HG03066 (cell line): ENCODE data around the gene TMEM131.

Source experiments
- ATAC-seq: cut with Tn5 transposase; IDR thresholded peaks from one replicate; pipeline ENCODE4 v1.9.1; 2021; ENCODE audit warnings: low read depth; ENCODE audit not compliant: unreplicated experiment

The TMEM131 gene

GRCh38 chr2:97728091-97728731 lies 267.5 kb downstream of the TMEM131 start:
- ATAC-seq, result no peak

GRCh38 chr2:97727296-97727695 lies 268.5 kb downstream of the TMEM131 start:
- ATAC-seq, result no peak

DNA sequence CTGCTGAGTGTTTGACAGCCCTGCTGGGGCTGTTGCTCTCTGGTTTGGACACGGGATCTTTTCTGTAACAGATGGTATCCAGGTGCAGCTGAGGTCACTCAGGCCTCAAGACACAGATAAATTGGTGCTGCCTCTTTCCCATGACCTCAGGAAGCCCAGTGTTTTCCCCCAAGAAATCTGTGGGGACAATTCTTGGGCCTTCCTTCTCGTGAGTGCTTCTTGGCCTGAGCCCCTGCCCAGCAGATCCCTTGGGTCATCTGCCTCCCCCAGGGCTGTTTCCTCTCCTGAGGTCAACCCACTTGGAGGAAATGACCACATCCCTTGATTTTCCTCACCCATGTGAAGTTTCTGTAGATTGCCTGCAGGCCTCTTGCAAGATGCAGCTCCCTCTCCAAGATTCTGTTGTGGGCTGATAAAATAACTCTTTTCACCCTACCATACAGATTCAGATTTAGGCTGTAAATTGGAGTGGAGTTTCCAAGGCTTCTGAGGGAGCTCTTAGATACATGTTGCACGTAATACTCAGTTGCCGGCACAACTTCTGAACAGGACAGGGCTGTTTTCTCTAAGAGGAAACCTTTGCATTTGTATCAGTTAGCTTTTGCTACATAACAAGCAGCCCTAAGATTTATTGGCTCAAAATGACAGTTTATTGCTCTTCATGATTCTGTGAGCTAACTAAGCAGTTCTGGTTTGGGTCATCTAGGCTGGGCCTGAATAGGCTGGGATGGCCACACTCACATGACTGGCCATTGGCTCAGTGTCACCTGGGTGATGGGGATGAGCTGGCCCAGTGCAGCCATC lies 269.3 kb downstream of the TMEM131 start:
- no peak for ATAC-seq

DNA sequence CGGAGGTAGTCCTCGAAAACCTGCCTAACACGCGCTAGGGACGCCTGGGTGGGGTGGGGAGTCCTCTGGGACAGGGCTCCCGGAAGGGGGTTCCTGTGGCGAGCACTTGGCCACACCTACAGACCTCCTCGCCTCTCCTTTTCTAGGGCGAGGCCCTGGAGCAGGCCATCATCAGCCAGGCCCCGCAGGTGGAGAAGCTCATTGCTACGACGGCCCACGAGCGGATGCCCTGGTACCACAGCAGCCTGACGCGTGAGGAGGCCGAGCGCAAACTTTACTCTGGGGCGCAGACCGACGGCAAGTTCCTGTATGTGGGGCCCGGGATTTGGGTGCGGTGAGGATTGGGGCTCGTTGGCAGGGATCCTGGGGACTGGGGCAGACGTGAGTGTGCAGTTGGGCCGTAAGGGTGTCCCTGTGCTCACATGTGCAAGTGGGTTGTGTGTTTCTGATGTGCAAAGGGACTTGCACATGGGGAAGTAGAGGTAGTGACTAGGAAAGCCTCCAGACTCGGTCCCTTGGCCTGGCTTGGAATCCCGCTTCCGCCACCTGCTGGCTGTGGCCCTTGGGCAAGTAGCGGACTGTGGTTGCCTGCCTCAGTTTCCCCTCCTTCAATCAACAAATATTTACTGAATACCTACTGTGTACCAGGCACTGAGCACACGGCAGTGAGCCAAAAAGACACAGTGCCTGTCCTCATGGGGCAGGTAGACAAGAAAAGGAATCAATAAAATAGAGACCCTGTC lies 270.6 kb downstream of the TMEM131 start:
- no peak for ATAC-seq

DNA sequence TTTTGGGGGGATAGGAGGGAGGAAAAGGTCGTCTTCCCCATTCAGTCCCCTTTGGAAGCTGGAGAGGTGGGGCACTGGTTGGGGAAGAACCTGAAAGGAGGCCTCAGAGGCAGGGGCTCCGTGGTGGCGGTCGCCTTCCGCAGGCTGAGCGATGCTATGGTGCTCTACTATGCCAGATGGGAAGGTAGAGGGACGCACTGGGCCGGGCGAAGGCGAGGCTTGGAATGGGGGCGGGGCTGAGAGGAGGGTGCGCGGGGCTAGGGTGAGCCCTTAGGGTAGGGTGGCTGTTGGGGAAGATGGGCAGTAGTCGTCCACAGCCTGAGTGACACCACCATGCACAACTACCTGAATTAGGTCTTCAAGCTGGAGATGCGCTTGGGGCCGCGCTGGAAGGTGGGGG lies 271.2 kb downstream of the TMEM131 start:
- no peak for ATAC-seq

GRCh38 chr2:97724073-97724410 lies 271.7 kb downstream of the TMEM131 start:
- ATAC-seq, result no peak

DNA sequence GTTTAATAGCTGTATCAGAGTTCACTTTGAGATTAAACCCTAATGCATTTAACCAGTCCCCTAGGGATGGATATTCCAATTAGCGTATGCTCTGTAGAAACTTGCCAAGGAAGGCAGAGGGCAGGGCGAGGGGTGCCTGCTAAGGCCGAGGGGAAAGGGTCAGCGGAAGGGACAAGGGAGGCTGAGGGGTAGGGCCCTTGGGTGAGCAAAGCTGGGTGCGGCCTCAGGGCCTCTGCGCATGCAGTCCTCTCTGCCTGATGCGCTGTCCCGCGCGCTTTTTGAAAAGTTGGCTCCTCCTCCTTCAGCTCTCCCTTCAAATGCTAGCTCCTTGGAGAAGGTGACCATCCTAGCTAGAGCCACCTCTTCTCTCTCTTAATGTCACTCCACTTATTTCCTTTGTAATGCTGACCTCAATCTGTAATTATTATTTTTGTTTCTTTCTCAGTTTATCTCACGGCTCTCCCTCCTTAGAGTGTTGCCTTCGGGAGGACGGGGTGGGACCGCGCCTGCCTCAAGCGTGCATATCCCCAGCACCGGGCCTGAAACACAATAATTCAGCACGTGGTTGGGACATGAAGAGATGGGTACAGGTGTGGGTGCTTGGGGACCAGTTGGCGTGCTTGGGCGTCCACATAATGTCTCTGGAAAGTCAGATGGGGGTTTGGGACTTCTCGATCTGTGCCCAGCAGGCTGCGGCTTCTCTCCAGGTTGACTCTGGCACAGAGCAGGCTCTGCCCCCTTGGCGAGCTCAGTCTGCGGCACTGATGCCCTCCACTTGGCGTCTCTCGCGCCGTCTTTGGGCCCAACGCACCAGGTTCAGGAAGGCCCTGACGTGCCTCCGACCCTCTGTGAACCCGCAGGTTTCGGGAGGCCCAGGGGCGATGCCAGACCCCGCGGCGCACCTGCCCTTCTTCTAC lies 272.3 kb downstream of the TMEM131 start:
- ATAC-seq, result no peak

- ATAC-seq, result no peak
Observed at GRCh38 chr2:97722227-97722626, 273.5 kb downstream of the TMEM131 start.

DNA sequence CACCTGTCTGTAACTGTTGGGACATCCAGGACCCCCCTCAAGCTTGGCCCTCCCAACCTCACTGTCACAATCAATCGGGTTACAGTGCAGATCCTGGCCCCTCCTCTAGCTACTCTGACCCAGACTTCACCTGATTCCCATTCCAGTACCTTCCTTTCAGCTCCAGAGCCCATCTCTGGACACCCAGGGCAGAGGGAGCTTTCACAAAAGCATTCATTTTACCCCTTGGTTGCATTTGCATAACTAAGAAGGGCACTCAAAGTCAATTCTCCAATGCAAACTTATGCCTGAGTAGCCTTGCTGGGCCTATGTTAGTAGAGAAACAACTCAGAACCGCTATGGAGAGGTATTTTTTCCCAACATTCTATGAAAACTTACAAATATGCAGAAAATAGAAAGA lies 275.0 kb downstream of the TMEM131 start:
- no peak for ATAC-seq

GRCh38 chr2:97719362-97720155 lies 276.2 kb downstream of the TMEM131 start:
- ATAC-seq, result no peak

DNA sequence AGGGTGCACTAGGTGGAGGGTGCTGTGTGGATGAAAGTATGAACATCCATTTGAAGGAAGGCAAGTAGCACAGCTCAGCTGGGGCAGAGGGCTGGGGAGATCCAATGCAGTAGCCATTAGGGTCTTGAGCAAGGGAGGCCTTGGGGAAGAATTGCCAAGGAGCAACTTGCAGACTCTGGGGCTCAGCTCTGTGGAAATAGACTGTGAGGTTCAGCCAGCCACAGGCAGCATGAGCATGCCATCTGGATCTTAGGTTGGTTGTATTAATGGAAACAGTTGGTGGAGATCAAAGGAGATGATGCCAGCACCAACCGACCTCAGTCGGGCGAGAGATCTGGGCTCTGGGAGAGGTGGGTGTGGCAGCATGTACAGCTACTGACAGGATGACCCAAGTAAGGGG lies 276.8 kb downstream of the TMEM131 start:
- ATAC-seq, result peak; percentile 27

- ATAC-seq, result peak; percentile 73
Observed at GRCh38 chr2:97718051-97718882, 277.5 kb downstream of the TMEM131 start.

DNA sequence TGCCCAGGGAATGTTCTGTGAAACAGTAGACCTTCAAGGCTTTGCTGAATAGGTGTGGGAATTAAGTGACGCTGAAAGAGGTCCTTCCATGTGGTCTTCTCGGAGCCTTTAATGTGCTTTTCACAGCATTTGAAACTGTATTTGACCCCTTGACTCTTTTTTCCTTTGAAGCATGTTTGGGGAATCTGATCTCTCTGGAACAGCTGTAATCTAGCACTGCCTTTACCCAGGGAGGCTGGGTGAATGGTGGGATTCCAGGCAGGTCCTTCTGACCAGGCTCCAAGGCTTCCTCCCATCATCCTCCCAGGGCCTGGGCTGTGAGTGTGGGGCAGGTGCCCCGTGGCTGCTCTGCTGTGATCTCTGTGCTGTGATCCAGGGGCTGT lies 278.1 kb downstream of the TMEM131 start:
- ATAC-seq, result no peak

- no peak for ATAC-seq
Observed at GRCh38 chr2:97716695-97717612, 278.8 kb downstream of the TMEM131 start.

DNA sequence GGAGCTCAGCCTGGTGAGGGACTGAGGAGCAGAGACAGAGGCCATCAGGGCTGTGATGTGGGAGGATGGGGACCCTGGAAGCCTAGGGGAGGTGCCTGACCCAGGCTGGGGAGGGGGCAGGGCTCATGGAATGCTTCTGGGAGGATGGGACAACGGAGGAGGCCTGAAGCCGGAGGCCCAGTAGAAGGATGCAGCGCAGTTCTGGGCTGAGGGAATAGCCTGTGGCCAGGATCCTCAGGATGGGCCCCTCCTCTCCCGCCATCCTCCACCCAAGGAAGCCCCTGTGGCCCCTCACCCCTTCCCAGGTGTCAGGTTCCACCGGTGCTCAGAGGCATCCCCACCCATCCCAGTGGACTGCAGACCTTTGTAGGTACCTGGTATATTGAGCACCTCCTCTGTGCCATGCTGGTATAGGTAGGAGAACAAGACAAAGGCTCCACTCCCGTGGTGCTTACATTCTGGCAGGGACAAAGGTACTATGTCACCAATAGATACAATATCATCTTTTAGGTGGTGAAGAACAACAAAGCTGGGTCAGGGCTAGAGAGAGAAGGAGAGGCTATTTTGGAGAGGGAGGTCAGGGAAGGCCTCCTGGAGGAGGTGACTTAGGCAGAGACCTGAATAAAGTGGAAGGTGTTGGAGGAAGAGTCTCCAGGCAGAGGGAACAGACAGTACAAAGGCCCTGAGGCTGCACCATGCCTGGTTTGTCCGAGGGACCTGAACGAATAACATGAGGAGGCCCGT lies 279.6 kb downstream of the TMEM131 start:
- ATAC-seq, result no peak

DNA sequence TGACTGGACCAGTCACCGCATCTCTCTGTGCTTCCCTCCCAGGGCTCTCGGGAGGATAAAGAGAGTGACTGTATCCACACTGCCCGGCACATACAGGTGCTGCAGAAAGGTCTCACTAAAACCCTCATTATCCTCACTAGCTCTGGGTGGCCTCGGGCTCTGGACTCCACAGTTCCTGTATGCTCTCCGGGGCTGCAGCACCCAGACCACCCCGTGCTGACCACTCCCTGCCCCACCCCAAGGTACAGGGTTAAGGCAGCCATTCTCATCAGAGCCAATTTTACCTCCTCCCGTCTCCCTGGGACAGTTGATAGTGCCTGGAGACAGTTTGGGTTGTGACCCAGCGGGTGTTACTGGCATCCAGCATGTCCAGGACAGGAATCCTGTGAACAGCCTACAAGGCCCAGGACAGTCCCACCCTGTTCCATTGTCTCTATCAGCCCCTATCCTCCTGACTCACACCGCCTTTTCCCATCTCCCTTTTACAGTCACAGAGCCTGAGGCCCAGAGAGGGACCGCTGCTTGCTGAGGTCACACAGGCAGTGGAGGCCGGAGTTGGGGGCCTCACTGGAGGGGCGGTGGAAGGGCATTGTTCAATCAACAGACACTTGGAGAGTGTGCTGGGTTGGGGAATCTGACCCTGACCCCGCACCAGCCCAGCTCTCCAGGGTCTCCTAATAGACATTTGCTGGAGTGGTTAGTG lies 280.6 kb downstream of the TMEM131 start:
- ATAC-seq, result no peak
